NCI-H146 (cell line): Measurements from ENCODE around the gene TEP1.
A peak's percentile ranks its signal among the peaks of the same experiment; 100 is the strongest.
"Not testable (repeated sequence)": the region's sequence is repeated elsewhere in the genome, so short reads cannot be mapped to it uniquely, and the experiment has no call there.

ENCODE experiments used
- DNase-seq: peaks from one replicate; lab custom pipeline; 2025; lab: John Stamatoyannopoulos, UW

TEP1 gene

DNA sequence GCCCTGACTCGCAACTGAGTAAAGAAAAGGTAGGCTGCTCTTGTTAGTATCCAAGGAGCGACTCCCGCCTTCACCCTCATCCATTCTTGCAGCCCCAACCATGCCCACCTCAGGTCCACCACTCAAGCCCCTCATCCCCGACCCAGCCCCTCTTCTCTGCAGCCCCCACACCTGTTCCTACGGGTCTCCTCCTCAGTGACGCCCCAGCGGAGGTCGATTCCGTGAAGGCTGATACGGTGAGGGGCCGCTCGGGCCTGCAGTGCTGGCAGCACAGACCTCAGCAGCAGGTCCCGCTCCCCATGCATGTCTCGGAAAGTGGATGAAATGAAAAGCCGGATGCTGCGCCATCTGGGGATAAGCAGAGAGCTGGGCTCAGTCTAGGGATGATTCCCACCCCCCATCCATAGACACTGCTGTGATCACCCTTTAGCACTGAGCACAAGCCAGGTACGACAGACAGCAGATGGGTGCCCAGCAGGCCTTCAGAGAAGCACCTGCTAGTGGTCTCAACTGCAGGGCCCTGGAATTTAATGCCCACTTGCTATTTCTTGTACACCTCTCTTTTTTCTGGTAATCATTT, 26.9 kb downstream of the TEP1 start:
- no peak for DNase-seq

DNA sequence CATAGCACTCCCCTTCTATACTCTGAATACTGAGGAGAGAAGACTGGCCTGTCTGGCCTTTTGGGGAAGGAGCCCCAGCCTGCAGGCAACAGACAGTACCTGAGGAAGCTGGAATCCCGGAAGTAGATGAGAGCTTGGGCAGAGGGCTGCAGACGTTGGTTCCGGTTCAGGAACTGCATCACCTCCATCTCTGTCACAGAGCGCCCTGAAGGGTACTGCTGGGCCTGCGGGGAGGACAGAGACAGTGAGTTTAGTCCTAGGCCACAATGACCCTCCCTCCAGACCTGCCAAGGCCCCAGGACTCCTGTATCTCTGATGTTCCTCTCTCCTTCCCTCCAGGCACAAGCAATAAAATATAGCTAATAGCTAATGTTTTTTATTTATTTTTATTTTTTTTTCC, 28.4 kb downstream of the TEP1 start:
- DNase-seq: no peak

DNA sequence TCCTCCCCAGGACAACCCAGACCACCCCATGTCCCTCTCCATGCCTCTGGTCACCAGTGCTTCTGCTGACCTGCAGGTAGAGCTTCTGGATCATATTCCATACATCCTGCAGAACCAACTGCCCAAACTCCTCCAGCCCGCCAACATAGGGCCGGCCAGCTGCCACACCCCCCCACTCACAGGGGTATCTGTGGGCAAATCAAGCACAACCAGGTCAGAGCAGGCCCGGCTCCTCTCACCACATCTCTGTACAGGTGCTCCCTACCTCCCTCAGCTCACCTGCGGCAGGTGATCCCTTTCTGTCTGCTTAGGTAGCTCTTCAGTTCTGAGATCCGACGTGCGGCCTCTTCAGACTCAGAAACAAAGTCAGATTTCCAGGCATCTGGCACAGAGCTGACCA, 29.0 kb downstream of the TEP1 start:
- no peak for DNase-seq

DNA sequence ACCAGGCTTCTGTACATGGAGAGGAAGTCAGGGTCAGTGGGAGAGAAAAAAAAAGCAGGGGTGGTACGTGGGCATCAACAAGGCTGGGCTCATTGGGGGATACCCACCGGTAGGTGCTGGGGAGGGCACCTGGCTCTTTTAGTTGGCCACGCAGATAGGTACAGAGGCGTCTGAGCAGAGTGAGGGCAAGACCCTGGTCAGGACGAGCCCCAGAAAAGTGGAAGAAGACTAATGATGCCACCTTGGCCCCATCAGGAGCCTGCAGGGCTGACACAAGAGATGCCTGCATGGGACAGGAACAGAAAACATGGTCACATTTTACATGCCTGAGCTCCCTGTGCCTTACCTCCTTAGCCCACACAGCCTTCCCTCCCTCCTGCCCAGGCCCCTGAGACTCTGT, 29.7 kb downstream of the TEP1 start:
- no peak for DNase-seq

DNA sequence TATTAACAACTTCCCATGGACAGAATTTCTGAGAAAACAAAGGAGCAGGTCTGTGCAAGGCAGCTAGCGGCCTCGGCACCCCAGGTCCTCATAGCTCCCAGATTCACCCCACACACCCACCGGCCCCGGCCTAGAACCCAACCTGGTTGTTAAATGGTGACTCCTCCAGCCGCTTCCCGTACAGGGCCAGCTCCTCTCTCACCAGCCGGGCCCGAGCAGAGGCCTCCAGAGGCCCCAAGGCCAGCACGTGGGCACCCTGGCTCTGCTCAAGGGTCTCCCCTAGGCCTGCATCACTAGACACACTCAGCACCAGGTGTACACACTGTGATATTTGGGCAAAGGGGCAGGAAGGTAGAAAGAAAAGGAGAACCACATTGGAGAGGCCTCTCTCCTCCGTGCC, 30.3 kb downstream of the TEP1 start:
- no peak for DNase-seq

DNA sequence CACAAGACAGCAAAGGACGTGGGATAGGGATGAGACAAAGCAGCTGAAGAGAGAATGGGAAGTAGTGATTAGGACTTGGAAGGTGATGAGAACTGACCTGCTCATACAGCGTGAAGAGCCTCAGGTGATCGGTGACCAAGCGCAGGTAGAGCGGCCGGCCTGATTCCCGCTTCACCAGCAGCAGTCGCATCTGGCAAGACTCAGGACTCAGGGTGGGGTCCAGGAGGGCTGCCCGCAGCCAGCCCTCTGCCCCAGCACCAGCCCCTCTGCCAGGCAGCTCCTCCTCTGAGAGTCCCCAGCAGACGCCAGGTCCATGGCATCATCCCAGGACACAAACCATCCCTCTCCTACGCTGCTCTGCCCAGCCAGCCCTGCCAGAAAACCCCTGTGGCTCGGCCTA, 30.8 kb downstream of the TEP1 start:
- DNase-seq: no peak

DNA sequence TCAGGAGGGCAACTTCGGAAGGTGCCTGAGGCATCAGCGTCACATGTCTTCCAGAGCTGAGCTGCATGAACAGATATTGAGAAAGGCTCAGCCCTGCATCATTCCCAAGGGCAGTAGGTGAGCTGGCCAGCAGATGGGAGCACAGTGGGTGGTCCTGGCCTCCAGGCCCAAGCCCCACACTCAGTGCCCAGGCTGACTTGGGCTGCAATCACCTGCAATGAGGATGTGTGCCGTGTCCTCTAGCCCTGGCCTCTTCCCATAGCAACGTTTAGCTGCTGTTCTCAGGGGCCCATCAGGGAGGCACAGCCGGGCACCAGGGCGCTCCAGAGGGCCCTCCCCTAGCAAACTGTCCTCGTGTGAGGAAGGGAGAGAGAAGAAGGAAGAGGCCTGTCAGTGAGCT, 32.0 kb downstream of the TEP1 start:
- DNase-seq: no peak

DNA sequence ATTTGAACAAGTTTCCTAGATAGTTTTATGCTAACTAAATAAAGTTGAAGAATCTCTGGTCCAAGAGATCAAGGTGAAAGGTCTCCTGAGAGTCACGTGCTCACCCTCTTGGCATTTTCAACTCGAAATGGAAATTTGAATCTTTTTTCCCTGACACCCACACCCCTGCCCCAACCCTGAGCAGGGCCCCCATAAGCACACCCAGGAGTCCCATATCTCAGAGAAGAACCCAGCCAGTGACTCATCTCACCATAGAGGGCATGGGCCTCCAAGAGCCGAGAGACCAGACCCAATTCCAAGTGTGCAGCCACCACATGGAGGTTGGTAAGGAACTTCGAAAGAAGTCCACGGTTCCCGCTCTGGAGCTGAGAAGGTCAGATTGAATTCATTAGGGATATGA, 32.6 kb downstream of the TEP1 start:
- no peak for DNase-seq

DNA sequence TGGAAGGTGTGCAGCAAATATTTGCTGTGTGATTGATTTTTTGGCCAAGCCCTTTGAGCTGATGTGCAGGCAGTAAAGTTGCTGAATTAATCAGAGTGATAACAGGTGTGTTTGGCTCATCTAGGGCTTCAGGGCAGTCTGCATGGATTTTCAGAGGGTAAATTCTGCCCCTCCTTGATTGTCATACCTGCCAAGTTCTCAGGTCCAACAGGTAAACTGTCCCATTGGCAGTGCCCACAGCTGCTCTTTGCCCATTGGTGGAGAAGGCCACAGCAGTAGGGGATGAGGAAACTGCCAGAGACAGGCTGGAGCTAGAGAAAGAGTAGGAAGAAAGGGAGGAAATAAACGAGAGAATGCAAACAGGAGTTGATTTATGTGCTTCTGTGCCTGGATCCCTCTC, 33.6 kb downstream of the TEP1 start:
- no peak for DNase-seq

DNA sequence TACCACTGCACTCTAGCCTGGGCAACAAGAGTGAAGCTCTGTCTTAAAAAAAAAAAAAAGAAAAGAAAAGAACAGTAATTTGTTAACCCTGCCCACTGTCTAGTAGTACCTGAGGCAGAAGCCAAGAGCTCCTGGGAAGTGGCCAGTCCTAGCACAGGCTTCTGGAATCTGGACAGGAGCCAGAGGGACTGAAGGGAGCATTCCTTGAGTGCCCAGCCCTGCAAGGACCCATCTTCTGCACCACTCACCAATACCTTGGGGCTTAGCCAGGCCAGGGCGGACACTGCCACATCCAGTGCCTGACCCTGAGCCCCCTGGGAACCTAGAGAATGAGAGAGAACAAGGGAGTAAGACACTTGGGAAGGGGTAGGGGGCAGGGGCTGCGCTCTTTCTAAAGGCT, 36.1 kb downstream of the TEP1 start:
- DNase-seq: no peak

DNA sequence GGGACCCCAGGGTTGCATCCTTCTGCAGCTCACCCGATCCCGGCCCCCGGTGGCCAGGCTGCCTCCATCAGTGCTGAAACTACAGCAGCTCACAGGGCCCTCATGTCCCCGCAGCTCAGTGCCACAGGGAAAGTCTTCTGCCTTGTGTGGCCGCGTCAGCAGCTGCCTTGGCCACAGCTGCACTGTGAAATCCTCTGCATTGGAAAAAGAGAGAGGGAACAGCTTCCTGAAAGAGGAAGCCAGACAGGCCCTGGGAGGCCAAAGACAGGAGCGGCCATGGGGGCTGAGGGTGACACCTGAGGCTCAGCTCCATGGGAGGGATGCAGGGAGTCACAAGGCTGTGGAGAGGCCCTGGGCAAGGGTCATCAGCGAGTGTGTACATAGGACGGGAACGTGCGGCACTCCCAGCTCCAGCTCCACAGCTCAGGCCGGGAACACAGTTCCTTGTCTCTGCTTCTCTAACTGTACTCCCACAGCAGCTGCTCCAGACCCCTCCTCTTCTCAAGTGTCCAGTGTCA, 37.2 kb downstream of the TEP1 start:
- DNase-seq: no peak

DNA sequence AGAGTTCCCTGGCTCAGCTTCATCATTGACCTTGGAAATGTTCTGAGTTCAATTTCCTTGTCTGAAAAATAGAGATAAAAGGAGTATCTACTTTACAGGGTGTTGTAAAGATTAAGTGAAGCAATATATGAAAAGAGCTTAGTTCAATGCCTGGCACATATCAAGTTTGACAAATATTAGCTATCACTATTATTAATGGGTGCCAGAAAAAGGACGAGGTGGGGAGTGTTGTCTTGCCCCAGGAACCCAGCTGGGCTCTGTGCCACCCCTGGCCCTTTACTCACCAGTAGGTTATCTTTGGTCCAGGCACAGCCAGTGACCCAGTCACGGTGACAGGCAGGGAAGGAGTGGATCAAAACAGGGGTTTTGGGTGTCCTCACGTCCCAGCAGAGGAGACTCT, 37.8 kb downstream of the TEP1 start:
- DNase-seq: no peak

DNA sequence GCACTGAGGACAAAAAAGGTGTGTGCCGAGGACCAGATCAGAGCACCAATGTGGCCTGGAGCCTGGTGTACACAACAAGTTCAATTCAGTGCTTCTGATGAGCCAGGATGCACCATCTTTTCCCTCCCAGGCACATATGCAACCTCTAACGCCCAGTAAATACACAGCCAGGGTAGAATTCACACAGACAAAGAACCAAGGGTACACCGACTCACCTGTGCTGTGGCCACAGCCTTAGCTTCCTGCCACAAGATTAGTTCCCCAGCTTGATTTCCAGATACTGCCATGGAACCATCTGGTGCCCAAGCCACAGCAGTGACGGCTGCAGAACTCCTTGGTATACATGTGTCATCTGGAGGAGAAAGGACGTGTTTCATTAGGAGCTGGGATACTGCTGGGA, 40.5 kb downstream of the TEP1 start:
- DNase-seq: no peak

DNA sequence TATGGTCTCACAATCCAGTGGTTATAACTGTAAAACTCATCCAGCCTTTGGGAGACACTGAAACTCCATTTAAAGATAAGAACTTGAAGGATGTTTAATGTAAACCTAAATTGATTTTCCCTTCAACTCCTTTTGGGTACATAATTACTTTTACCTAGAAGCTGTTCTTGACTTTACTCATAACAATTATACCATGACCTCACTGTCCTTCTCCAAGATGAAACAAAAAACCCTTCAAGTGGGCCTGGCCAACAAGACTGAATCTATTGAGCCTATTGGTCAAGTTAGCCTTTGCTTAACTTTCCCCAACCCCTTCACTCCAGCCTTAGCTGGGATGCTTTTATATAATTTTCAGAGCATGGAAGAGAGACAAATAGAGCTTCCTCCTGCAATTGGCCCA, 47.4 kb downstream of the TEP1 start:
- no peak for DNase-seq

DNA sequence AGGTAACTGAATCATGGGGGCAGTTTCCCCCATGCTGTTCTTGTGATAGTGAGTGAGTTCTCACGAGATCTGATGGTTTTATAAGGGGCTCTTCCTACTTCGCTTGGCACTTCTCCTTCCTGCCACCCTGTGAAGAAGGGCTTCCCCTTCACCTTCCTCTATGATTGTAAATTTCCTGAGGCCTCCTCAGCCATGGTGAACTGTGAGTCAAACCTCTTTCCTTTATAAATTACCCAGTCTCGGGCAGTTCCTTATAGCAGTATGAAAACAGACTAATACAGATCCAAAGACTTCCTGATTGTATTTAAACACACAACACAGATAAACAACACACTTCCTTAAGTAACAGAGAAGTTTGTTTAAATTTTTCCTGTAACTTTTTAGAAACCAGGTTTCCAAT, 54.8 kb downstream of the TEP1 start:
- DNase-seq: not testable (repeated sequence)

DNA sequence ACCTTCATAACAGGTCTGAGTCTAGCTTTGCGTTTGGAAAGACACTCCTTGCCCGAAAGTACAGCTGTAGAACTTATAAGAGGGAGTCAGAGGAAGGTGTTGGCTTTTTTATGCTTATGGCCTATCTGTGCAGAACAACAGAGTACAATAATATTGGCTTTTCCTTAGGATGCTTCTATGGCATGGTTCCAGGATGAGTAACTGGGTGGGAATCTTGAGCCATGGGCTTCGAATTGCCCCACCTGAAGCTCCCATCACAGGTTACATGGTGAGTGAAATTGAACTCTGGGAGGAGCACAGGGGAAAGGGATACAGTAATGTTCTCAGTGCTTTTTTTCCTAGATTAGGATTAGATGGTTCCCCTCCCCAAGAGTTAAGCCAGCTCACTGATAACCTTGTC, 56.9 kb downstream of the TEP1 start:
- DNase-seq: no peak

DNA sequence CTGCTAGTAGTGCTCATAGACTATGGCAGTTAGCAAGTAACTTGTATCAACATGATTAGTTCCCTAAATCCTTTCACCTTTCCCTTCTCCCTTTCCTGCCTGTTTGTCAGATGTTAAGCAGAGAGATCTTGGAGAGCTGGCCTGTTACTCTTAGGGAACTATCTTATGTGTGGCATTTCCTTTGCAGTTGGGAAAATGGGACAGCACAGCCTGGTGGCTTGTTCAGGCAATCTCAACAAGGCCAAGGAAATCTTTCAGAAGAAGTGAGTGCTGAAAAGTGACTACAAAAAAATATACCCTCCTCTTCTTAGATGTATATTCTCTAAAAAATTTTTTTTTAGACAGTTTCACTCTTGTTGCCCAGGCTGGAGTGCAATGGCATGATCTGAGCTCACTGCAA, 62.4 kb downstream of the TEP1 start:
- DNase-seq: no peak

DNA sequence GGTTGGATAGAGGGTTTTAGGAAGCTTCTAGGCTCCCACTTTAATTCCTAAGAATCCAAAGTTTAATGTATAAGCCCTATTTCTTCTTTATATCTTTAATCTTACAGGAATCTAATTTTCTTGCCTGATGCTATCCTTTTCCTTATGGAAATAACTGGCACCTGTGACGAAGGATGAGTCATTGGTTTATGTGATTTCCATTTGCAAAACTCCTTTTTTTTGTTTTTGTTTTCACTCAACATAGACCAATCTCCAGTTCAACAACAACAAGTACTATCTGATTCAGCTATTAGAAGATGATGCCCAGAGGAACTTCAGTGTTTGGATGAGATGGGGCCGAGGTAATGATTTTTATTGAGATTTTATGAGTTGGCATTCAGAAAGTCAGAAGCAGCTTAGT, 63.0 kb downstream of the TEP1 start:
- DNase-seq: no peak

DNA sequence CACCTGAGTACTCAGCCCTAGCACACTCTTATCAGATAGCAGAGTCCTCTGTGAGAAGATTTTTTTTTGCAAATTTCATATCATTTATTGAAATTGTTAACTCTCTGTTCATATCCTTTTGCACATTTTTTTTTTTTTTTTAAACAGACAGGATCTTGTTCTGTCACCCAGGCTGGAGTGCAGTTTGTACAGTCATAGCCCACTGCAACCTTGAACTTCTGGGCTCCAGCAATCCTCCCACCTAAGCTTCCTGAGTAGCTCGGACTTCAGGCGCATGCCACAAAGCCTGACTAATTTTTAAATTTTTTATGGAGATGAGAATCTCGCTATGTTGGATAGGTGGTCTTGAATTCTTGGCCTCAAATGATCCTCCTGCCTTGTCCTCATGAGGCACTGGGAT, 65.6 kb downstream of the TEP1 start:
- DNase-seq: no peak

DNA sequence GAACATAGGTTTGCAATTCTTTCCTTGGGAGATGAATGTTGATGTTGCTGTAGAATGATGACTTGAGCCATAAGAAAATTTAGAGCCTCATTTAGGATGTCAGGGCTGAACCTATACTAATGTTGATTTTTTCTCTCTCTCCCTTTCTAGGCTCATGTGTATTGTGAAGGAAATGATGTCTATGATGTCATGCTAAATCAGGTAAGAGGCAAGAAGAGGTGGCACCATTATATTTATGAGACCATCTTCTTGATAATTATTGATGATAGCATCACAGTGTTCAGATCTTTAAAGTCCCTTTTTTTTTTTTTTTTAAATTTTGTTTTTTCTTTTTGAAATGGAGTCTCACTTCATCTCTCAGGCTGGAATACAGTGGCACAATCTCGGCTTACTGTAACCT, 66.6 kb downstream of the TEP1 start:
- DNase-seq: no peak

DNA sequence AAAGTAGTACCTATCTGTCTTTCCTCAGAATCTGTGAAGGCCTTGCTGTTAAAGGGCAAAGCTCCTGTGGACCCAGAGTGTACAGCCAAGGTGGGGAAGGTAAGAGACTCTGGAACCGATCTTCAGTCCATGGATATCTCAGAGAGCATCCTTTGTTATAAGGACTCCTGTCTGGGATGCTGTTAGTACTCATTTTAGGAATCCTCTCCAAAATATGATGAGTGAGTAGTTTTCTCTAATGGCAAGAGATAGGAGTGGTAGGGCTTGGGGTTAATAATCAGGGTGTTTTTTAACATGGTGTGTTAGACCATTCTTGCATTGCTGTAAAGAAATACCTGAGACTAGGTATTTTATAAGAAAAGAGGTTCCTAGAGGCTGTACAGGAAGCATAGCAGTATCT, 67.9 kb downstream of the TEP1 start:
- no peak for DNase-seq

DNA sequence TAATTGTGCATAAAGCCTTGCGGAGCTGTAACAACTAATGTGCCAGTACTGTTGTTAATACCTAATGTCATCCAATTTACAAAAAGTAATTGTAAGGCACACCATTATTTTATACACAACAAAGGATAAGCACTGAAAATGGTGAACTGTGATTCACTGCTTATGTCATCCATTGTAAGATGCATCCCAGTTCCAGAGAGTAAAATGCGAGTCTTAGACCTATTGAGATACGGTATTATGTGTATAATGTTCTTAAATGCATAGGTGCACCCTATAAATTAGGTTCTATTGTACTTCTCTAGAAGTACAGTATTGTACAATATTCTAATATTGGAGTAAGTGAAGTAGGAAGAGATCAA, 69.5 kb downstream of the TEP1 start:
- DNase-seq: peak; percentile 33

DNA sequence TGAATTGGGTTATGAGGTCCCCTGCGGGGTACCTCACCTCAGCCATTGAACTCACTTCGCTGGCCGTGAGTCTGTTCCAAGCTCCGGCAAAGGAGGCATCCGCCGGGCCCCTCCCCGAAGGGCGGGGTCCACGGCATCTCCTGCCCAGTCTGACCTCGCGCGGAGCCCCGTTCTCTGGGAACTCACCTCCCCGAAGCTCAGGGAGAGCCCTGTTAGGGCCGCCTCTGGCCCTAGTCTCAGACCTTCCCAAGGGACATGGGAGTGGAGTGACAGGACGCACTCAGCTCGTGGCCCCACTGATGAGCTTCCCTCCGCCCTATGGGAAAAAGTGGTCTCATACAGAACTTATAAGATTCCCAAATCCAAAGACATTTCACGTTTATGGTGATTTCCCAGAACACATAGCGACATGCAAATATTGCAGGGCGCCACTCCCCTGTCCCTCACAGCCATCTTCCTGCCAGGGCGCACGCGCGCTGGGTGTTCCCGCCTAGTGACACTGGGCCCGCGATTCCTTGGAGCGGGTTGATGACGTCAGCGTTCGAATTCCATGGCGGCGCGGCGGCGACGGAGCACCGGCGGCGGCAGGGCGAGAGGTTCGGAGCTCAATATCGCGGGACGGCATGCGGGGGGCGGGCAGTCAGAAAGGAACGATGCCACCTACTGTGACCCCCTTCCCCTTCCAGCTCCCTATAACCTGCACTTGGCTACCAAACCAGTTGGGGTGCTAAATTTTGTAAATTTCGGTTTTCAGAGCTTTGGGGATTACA, 70.0 kb downstream of the TEP1 start, which contains the start of gene PARP2:
TSS of gene PARP2 (plus strand) at position 544 of the 770 bp plus-strand sequence. CDS start at position 551, 7 bp downstream.
- peak; percentile 100 for DNase-seq

DNA sequence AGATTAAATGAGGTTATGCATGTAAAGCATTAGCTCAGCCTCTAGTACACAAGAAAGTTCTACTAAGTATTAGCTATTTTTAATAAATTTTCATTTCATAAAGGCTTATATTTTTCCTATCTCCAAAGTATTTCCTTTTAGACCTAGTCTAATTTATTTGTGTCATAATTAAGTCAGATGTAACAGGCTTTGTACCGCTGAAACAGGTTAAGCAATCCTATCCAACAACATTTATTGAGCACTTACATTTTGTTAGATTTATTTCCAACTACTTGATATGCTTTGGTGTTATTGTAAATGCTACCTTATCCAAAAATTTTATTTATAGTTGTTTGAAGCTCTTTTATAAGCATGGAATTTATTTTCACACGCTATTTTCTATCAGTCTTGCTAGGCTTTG, 71.7 kb downstream of the TEP1 start:
- no peak for DNase-seq
